UCSD-AML1 (cell line): ENCODE results near the gene CHMP2B.

Experiments used
- DNase-seq: peaks from one replicate; lab custom pipeline; 2025; ENCODE audit not compliant: unreplicated experiment; lab: John Stamatoyannopoulos, UW

CHMP2B gene

GRCh38 chr3:87227104-87227834, at the start of gene CHMP2B:
CHMP2B (plus strand) TSS chr3:87227309; CDS start chr3:87227523, 214 bp downstream.
- peak; percentile 94 for DNase-seq

DNA sequence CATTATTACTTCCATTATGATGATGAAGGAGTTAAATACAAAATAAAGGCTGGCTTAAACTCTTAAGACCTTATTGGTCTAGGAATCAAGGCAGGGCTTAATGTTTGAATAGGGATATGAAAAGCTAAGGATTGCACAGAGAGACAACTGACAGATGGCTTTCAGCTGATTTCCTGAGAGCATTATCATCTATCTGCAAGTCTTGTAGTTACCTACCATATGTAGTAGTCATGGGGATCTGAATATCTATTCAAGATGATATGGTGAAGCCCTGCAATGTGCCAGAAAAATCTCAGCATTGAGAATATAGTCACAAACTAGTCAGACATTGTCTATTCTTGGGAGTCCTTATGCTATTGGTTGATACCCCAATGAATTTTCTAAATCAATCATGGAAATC, 47.5 kb upstream of the CHMP2B start:
- DNase-seq = no peak

- no peak for DNase-seq
Measured at GRCh38 chr3:87181551-87181950, 45.6 kb upstream of the CHMP2B start.

GRCh38 chr3:87182023-87182422, 45.1 kb upstream of the CHMP2B start:
- no peak for DNase-seq

DNA sequence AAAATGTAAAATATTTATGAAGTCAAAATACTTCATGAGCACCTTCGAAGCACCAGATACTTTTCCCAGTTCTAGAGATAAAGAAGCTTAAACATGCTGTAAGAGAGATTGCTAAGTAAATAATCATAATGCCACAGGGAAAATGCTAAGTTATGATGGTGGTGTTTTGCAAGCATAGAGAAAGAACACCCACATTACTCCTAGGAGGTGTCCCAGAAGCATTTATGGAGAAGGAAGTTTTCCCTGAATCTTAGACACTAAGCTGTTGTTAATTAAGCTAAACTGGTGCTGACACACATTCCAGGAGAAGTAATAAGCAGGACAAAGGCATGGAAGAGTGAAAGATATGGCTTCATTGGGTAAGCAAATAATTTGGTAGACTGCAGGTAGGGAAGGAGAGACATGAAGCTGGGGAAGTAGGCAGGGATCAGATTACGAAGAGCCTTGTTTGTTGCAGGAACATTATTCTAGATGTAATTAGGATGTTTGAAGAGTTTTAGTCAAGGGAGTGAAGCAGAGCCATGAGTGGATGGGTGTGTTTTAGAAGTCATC, 40.4 kb upstream of the CHMP2B start:
- no peak for DNase-seq

- DNase-seq = no peak
Measured at GRCh38 chr3:87191175-87191574, 35.9 kb upstream of the CHMP2B start.

DNA sequence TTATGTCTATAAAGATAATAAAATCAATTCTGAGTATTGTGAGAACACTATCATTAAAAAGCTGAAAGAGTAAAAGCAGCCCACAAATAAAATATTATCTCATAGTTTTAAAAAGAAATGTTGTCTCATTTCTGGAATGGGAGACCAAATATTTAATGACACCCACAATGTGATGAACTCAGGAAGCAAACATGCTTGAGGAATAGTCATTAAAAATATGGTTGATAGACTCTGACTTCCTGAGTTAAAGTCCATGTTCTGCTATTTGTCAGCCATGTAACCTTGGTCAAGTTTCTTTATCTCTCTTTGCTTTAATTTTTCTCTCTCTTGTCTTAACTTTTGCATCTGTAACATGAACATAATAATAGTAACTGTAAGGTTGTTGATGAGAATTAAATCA, 35.5 kb upstream of the CHMP2B start:
- DNase-seq = no peak

DNA sequence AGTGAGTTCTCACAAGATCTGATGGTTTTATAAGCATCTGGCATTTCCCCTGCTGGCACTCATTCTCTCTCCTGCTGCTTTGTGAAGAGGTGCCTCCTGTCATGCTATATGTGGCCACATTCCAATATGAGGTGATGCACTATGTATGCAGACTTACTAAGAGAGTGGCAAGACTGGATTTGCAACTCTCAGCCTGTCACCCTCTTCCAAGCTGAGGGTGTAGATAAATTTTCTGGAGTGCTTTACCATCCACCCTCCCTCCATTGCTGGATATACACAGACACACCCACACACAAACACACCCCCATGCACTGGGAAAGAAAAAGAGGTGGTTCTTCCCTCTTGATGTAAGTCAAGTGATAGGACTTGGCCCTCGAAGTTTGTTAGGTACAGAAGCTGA, 30.2 kb upstream of the CHMP2B start:
- DNase-seq = no peak

DNA sequence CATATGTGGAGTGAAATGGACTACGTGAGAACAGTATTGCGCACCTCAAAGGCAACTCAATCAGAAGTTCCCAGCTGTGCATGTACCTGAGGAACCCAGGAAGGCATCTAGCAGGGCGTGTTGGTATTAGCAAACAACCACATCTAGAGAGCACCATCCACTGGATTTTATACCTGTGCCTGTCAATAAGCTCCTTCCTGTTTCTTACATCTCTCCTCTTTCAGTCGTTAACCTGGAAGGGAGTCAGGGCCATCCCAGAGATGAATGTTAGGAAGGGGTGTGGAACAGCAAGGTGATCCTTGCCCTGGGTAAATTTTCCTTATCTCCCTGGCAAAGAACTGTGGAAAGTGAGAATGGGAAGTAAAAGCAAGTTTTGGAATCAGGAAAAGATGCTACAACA, 29.6 kb upstream of the CHMP2B start:
- DNase-seq = no peak

DNA sequence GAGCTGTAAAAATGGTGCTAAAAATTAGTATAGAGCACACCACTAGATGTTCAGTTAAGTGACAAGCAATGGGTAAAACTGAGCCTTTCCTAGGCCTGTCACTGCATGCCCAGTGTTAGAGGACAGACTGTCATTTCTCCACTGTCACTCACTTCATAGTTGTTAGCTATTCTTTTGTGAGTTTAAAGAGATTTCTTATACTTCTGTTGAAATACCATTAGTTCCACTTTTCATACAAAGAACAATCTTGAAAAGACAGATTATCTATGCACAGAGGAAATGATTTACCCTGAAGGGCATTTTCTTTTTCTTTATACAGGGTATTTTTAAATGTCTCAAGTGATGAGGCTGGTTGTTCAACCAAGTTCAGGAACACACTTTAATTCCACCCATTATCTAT, 28.3 kb upstream of the CHMP2B start:
- no peak for DNase-seq

GRCh38 chr3:87199628-87200027, 27.5 kb upstream of the CHMP2B start:
- DNase-seq = no peak

DNA sequence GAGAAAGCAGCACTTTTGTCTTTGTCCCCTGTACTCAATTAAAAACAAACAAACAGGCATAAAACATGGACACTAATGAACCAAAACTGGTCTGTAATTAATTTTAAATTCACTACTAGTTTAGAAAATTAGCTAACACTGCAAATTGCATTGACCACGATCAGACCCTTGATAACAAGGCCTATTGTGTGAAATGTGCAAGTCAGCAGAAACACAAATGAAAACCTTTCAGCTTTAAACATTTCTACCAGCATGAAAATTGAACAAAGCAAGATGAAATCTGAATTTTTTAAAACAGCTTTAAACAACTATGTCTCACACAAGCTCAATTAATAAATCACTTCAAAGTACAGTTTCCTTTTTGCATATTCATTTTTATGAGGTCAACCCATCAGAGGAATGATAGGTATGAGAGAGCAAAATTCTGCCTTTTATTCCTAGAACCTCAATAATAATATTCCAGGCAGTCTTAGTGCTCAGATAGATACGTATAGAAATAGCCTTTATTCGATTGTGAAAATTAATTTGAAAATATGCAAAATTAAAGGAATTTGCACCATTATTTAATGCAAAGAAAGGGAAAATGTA, 27.0 kb upstream of the CHMP2B start:
- DNase-seq = no peak

DNA sequence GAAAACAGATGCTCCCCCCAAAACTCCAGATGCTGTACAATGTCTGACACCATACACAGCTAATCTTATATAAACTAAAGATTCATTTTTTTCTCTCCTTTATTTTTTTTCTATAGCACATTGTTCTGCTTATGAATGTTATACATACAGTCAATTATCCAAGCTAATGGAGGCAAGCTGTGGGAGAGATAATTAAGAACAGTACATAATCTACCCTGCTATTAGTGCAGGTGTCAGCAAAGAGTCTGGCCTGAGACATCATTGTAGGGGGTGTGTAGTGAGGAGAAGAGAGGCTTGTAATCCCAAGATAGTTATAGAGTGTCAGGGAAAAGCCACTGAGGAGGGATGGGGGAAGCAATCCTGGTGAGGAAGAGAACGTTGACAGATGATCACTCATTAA, 25.4 kb upstream of the CHMP2B start:
- no peak for DNase-seq

DNA sequence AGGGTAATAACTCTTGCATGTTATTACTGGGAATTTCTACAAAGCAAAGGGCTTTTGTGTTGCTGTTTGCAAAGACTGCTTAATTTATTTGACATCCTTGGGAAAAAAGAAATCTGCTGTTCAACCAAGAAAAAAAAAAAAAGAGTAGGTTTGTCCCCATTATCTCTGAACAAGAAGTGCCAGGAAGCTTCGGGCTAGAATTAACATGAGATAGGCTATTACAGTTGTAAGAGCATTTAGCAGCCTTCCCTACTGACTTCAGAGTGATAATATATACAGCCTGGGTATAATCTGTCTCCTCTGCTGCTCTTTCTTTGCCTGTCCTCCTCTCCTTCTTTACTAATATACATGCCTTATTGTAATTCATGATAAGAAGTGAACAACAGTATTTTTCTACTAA, 23.3 kb upstream of the CHMP2B start:
- DNase-seq = no peak

DNA sequence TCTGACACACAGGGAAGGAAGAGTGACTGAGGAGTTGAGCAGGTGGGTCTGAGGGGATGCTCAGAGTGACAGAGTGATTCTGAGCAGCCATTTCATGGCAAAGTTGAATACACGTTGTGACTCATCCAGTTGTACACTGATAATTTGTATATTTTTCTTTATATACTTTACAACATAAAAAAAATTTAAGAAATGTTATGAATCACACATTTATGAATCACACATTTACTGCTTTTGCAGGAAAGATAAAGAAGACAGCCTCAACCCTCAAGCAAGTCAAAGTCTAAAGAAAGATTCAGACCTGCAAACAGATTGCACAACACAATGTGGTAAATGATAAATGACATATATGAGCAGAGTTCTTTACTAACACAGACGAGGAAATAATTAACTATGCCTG, 21.0 kb upstream of the CHMP2B start:
- DNase-seq = no peak

- DNase-seq = no peak
Measured at GRCh38 chr3:87206635-87207034, 20.5 kb upstream of the CHMP2B start.

- no peak for DNase-seq
Measured at GRCh38 chr3:87207460-87207859, 19.6 kb upstream of the CHMP2B start.

DNA sequence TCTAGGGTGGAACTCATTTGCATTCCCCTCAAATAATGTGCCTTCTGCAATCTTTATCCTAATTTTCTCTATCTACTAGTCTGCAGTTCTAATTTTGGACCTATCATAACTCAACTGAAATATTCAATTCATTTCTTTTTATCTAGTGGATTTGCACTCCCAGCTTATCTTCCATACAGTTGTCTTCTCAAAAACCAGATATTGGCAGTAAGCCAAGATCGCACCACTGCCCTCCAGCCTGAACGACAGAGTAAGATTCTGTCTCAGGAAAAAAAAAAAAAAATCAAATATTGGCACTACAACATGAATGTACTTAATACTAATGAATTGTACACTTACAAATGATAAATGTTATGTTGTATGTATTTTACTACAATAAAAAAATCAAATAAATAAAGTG, 18.0 kb upstream of the CHMP2B start:
- no peak for DNase-seq

- DNase-seq = no peak
Measured at GRCh38 chr3:87218560-87218959, 8.5 kb upstream of the CHMP2B start.

DNA sequence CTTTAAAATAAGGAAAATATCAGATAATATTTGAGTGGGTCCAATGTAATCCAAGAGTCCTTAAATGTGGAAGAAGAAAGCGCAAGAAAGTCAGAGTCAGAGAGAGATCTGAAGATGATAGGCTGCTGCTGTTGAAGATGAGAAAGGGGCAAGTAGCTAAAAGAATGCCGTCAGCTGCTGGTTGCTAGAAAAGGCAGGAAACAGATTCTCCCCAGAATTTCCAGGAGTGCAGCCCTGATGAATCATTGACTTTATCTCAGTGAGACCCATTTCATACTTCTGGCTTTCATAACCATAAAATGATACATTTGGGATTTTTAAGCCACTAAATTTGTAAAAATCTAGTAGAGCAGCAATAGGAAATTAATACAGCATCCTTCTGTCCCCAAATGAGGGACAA, 7.5 kb upstream of the CHMP2B start:
- DNase-seq = no peak

DNA sequence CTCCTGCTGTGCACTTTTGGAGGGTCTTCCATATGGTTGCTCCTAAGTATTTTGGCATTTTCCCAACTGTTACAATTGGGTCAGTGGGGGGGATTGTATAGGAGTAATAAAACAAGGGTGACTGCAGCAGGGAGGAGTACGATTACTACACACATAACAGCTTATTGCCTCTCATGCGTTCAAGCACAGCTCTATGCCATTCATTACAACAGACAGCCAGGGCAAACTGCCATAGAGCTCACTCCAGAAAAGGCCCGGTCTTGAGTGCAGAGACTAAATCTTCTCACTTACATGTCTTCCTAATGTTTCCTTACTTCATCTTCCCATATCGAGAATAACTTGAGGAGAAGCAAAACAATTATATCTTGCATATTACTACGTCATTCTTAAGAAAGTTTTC, 1.4 kb upstream of the CHMP2B start:
- no peak for DNase-seq

GRCh38 chr3:87227835-87228144, 681 bp downstream of the CHMP2B start:
- DNase-seq = no peak

DNA sequence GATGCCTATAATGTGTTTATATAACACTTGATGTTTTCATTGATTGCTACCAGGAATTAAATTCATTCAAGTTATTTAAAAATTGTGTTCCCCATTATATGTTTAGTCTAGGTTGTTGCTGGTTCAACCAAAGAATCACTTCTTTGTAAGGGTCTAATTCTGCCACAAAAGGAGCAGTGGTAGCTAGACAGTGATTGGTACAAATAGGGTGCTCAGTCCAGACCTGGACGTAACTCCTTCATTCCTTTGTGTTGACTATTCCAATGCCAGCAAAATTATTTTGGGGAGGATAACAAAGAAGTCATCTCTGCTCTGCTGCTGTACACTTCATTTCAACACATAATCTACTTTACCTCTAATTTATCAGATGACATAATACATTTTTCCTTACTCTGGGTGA, 1.2 kb downstream of the CHMP2B start:
- DNase-seq = no peak
